ENCODE results near the gene CDH7. TPM values are rescaled to one million over a fixed set of nuclear protein-coding genes. Genes with fewer than 3 reads are reported as not detected.

CDH7 gene
- total RNA-seq, 1 donor from 2014 or later: 0.94 TPM

DNA sequence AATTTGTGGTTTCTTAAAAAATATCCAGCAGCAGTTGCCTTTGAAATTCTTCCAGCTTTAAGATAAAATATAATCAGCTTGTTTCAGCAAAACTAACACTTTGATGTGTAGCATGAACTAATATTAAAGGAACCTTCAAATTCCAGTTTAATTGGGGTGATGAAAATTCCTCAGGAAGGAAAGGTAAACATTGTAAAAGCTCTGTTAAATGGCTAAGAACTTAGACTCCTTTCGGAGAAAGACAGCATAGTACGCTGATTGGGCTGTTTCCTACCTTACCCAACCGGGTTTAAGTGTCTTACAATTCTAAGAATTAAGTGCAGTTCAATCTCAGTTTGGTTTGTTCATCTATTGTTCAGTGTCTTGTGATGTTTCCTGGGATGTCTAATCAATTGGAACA, 108.3 kb downstream of the CDH7 start:
- no peaks in the 10 kb centered on the region for H3K9me3 Mint-ChIP-seq
- H3K4me1 Mint-ChIP-seq: peaks cover 13% of the 10 kb centered on the region
- no peak overlapping the region for H3K4me3 Mint-ChIP-seq
- peak overlapping the region; percentile 39 for H3K27ac Mint-ChIP-seq
- DNase-seq (ENCODE audit: low spot score in 2 of 2, unreplicated experiment in 2 of 2): no peak
- TF ChIP-seq CTCF (IDR thresholded peaks at IDR 0.05; ENCODE audit: unreplicated experiment): no peak
- no peaks in the 10 kb centered on the region for H3K36me3 Mint-ChIP-seq
- H3K27me3 Mint-ChIP-seq (ENCODE audit: low read depth): no peaks in the 10 kb centered on the region

GRCh38 chr18:65869527-65869926, 118.7 kb downstream of the CDH7 start:
- no peaks in the 10 kb centered on the region for H3K36me3 Mint-ChIP-seq
- no peaks in the 10 kb centered on the region for H3K9me3 Mint-ChIP-seq
- H3K4me3 Mint-ChIP-seq: no peak overlapping the region
- no peak for TF ChIP-seq CTCF (IDR thresholded peaks at IDR 0.05; ENCODE audit: unreplicated experiment)
- no peaks in the 10 kb centered on the region for H3K4me1 Mint-ChIP-seq
- no peak overlapping the region for H3K27ac Mint-ChIP-seq
- no peaks in the 10 kb centered on the region for H3K27me3 Mint-ChIP-seq (ENCODE audit: low read depth)
- no peak for DNase-seq (ENCODE audit: low spot score in 2 of 2, unreplicated experiment in 2 of 2)

- no peaks in the 10 kb centered on the region for H3K36me3 Mint-ChIP-seq
- no peak for DNase-seq (ENCODE audit: low spot score in 2 of 2, unreplicated experiment in 2 of 2)
- H3K4me1 Mint-ChIP-seq: no peaks in the 10 kb centered on the region
- H3K9me3 Mint-ChIP-seq: no peaks in the 10 kb centered on the region
- no peak overlapping the region for H3K4me3 Mint-ChIP-seq
- no peaks in the 10 kb centered on the region for H3K27me3 Mint-ChIP-seq (ENCODE audit: low read depth)
- no peak overlapping the region for H3K27ac Mint-ChIP-seq
- no peak for TF ChIP-seq CTCF (IDR thresholded peaks at IDR 0.05; ENCODE audit: unreplicated experiment)
Observed at GRCh38 chr18:65876310-65876709, 125.5 kb downstream of the CDH7 start.

DNA sequence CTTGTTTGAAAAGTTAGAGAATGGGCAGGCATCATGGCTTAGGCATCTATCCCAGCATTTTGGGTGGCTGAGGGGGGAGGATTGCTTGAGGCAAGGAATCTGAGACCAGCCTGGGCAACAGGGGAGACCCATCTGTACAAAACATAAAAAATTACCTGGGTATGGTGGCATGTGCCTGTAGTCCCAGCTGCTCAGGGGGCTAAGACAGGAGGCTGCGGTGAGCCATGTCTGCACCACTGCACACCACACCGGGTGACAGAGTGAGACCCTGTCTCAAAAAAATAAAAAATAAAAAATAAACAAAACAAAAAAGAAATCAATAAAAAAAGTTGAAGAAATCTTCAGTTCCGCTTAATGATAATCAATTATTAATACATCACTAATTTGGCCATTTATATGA, 146.5 kb downstream of the CDH7 start:
- H3K9me3 Mint-ChIP-seq: peaks cover 4% of the 10 kb centered on the region
- H3K36me3 Mint-ChIP-seq: no peaks in the 10 kb centered on the region
- H3K4me3 Mint-ChIP-seq: no peak overlapping the region
- no peak for DNase-seq (ENCODE audit: low spot score in 2 of 2, unreplicated experiment in 2 of 2)
- no peak overlapping the region for H3K27ac Mint-ChIP-seq
- no peaks in the 10 kb centered on the region for H3K27me3 Mint-ChIP-seq (ENCODE audit: low read depth)
- no peaks in the 10 kb centered on the region for H3K4me1 Mint-ChIP-seq
- no peak for TF ChIP-seq CTCF (IDR thresholded peaks at IDR 0.05; ENCODE audit: unreplicated experiment)

DNA sequence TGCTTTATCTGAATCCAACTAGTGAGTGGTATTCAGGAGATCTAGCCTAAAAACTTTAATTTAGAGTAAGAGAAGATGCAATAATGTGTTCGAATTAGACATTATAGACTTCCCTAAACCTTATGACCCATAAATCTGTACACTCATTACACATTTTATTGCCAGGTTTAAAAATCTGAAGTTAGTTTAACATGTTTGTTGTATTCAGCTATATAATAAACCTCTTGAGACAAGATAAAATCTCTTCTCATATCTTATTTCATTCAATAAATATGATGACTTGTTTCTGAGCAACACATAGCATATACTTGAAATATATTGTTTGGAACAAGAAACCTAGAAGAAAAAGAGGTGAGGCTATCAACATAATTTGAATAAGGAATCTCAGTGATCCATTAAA, 150.7 kb downstream of the CDH7 start:
- H3K9me3 Mint-ChIP-seq: peaks cover 4% of the 10 kb centered on the region
- H3K4me3 Mint-ChIP-seq: no peak overlapping the region
- H3K27ac Mint-ChIP-seq: no peak overlapping the region
- DNase-seq (ENCODE audit: low spot score in 2 of 2, unreplicated experiment in 2 of 2): no peak
- peaks cover 13% of the 10 kb centered on the region for H3K4me1 Mint-ChIP-seq
- no peaks in the 10 kb centered on the region for H3K27me3 Mint-ChIP-seq (ENCODE audit: low read depth)
- H3K36me3 Mint-ChIP-seq: no peaks in the 10 kb centered on the region
- TF ChIP-seq CTCF (IDR thresholded peaks at IDR 0.05; ENCODE audit: unreplicated experiment): no peak

- peak overlapping the region; percentile 69 for H3K27ac Mint-ChIP-seq
- peaks cover 32% of the 10 kb centered on the region for H3K4me1 Mint-ChIP-seq
- no peak overlapping the region for H3K4me3 Mint-ChIP-seq
- H3K36me3 Mint-ChIP-seq: no peaks in the 10 kb centered on the region
- DNase-seq (ENCODE audit: low spot score in 2 of 2, unreplicated experiment in 2 of 2): no peak
- no peaks in the 10 kb centered on the region for H3K27me3 Mint-ChIP-seq (ENCODE audit: low read depth)
- no peak for TF ChIP-seq CTCF (IDR thresholded peaks at IDR 0.05; ENCODE audit: unreplicated experiment)
- H3K9me3 Mint-ChIP-seq: peaks cover 8% of the 10 kb centered on the region
Observed at GRCh38 chr18:65906621-65907034, 155.8 kb downstream of the CDH7 start.

All from mesothelial cell of epicardium (in vitro differentiated cells).